KMS-11 (cell line): Measurements from ENCODE around the gene CNP.

Experiments used
- H2AFZ ChIP-seq: fragments of 200-600 bp; sonication (generic); 2 replicates; pipeline ENCODE4 v1.6.1; 2016; ENCODE audit warnings: antibody characterized with exemption, mixed run types, low read depth
- H3K27ac ChIP-seq: fragments of 200-600 bp; sonication (generic); 2 replicates; pipeline ENCODE4 v1.6.1; 2016; ENCODE audit warnings: mild to moderate bottlenecking, mixed run types
- H3K27me3 ChIP-seq: fragments of 200-600 bp; sonication (generic); 2 replicates; pipeline ENCODE4 v1.6.1; 2017; ENCODE audit warnings: mild to moderate bottlenecking, low read depth, mixed run types, moderate library complexity; ENCODE audit not compliant: insufficient read depth
- H3K36me3 ChIP-seq: fragments of 200-600 bp; sonication (generic); 2 replicates; pipeline ENCODE4 v1.6.1; 2017; ENCODE audit warnings: mild to moderate bottlenecking, mixed run types; ENCODE audit not compliant: insufficient read depth
- H3K4me1 ChIP-seq: fragments of 200-600 bp; sonication (generic); 2 replicates; pipeline ENCODE4 v1.6.1; 2016; ENCODE audit warnings: mild to moderate bottlenecking, low read depth, mixed run types; ENCODE audit not compliant: poor library complexity, severe bottlenecking
- H3K4me2 ChIP-seq: fragments of 200-600 bp; sonication (generic); 2 replicates; pipeline ENCODE4 v1.7.0; 2016; ENCODE audit warnings: mild to moderate bottlenecking, mixed run types
- H3K4me3 ChIP-seq: fragments of 200-600 bp; sonication (generic); IDR thresholded peaks from 2 replicates; pipeline ENCODE4 v1.6.1; 2017; ENCODE audit warnings: low read depth, low read length, mixed read lengths; ENCODE audit not compliant: insufficient read depth
- H3K79me2 ChIP-seq: fragments of 200-600 bp; sonication (generic); 2 replicates; pipeline ENCODE4 v1.6.1; 2016; ENCODE audit warnings: low read depth, mixed run types; ENCODE audit not compliant: insufficient read depth
- H3K9ac ChIP-seq: fragments of 200-600 bp; sonication (generic); 2 replicates; pipeline ENCODE4 v1.6.1; 2016; ENCODE audit warnings: mild to moderate bottlenecking, mixed run types
- H4K20me1 ChIP-seq: fragments of 200-600 bp; sonication (generic); 2 replicates; pipeline ENCODE4 v1.6.1; 2016; ENCODE audit warnings: mild to moderate bottlenecking, mixed run types; ENCODE audit not compliant: insufficient read depth
- TF ChIP-seq, protein P1 (sequence below): fragments of 200-600 bp; sonication (generic); conservative IDR thresholded peaks from 2 replicates; pipeline ENCODE4 v1.6.1; 2017; ENCODE audit warnings: low read depth, mild to moderate bottlenecking, antibody characterized with exemption, low read length, moderate library complexity, mixed read lengths

The CNP gene

DNA sequence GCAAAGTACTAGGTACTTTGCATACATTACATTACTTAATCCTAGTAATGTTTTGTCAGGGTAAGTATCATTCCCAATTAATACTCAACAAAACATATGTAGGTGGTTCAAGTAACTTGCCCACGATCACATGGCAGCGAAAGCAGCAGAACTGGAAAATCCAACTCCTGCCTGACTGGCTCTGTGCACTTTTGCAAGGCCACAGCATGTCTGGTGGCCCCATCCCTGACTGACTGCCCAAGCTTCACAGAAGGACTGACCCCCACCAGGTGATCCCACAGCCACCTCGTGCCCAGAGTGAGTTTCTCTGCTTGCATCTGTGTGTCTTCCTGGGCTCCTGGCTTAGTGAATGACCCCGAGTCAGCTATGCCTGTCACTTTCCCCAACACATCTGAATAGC is 11.4 kb downstream of the CNP start:
- H3K27ac ChIP-seq = no peak overlapping the region
- no peak overlapping the region for H3K4me2 ChIP-seq
- no peaks in the 10 kb centered on the region for H3K79me2 ChIP-seq
- H2AFZ ChIP-seq = no peak overlapping the region
- TF ChIP-seq, protein P1, sequence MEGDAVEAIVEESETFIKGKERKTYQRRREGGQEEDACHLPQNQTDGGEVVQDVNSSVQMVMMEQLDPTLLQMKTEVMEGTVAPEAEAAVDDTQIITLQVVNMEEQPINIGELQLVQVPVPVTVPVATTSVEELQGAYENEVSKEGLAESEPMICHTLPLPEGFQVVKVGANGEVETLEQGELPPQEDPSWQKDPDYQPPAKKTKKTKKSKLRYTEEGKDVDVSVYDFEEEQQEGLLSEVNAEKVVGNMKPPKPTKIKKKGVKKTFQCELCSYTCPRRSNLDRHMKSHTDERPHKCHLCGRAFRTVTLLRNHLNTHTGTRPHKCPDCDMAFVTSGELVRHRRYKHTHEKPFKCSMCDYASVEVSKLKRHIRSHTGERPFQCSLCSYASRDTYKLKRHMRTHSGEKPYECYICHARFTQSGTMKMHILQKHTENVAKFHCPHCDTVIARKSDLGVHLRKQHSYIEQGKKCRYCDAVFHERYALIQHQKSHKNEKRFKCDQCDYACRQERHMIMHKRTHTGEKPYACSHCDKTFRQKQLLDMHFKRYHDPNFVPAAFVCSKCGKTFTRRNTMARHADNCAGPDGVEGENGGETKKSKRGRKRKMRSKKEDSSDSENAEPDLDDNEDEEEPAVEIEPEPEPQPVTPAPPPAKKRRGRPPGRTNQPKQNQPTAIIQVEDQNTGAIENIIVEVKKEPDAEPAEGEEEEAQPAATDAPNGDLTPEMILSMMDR = no peak
- H4K20me1 ChIP-seq = no peaks in the 10 kb centered on the region
- no peak overlapping the region for H3K9ac ChIP-seq
- H3K36me3 ChIP-seq = peaks cover 6% of the 10 kb centered on the region; the same call in 1 of the 2 replicates
- no peak overlapping the region for H3K4me3 ChIP-seq
- no peaks in the 10 kb centered on the region for H3K27me3 ChIP-seq
- no peaks in the 10 kb centered on the region for H3K4me1 ChIP-seq

DNA sequence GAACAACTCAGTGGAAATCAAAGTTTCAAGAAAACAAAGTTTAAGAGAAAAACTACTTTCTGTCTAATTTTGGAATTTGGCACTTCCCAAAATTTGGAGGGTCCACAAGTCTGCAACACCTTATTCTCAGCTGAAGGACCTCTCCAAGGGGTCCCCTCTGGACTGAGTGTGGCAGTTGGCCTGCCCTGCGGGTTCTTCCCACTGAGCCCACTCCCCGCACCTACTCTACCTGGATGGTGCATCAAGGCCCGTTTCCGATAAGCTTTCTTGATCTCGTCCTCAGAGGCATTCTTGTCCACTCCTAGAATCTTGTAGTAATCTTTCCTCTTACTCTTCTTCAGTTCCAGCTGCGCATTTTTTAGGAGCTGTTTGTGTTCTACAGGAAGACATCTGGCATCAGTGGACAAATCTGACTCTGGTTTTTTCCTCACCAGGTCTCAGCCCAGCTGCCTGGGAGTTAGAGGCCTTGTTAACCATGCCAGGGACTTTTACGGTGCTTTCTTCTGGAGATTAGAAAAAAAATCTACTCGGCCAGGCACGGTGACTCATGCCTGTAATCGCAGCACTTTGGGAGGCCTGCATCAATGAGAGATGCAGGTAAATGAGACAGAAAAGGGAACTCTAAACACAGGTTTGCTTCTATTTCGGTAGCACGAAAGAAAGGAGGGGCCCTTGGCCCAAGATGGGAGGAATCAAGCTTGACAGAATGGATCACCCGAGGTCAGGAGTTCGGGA is 15.6 kb downstream of the CNP start:
- H4K20me1 ChIP-seq = no peaks in the 10 kb centered on the region
- H3K4me1 ChIP-seq = no peaks in the 10 kb centered on the region
- no peak overlapping the region for H3K4me2 ChIP-seq
- H3K9ac ChIP-seq = no peak overlapping the region
- H3K27me3 ChIP-seq = no peaks in the 10 kb centered on the region
- no peaks in the 10 kb centered on the region for H3K79me2 ChIP-seq
- H3K27ac ChIP-seq = no peak overlapping the region
- TF ChIP-seq, protein P1 = no peak
- H2AFZ ChIP-seq = no peak overlapping the region
- no peak overlapping the region for H3K4me3 ChIP-seq
- peaks cover 6% of the 10 kb centered on the region; the same call in 1 of the 2 replicates for H3K36me3 ChIP-seq

DNA sequence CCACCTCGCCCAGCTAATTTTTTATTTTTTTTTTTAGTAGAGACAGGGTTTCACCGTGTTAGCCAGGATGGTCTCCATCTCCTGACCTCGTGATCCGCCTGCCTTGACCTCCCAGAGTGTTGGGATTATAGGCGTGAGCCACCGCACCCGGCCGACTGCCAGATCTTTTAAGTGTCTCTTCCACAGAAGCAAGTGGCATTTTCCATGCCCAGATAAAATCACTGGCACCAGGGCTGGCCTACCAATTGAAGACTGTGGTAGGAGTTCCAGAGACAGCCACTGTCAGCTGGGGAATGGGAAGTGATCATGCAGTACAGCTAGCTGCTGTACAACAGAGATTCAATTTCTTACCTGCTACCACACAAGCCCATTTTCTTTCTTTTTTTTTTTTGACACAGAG is 17.9 kb downstream of the CNP start:
- H2AFZ ChIP-seq = no peak overlapping the region
- no peak overlapping the region for H3K4me3 ChIP-seq
- H3K4me1 ChIP-seq = peaks cover 6% of the 10 kb centered on the region
- H3K9ac ChIP-seq = no peak overlapping the region
- TF ChIP-seq, protein P1 = no peak
- H3K4me2 ChIP-seq = no peak overlapping the region
- H3K27ac ChIP-seq = no peak overlapping the region
- H3K36me3 ChIP-seq = peaks cover 3% of the 10 kb centered on the region; the same call in 1 of the 2 replicates
- H3K27me3 ChIP-seq = no peaks in the 10 kb centered on the region
- H4K20me1 ChIP-seq = no peaks in the 10 kb centered on the region
- H3K79me2 ChIP-seq = no peaks in the 10 kb centered on the region

DNA sequence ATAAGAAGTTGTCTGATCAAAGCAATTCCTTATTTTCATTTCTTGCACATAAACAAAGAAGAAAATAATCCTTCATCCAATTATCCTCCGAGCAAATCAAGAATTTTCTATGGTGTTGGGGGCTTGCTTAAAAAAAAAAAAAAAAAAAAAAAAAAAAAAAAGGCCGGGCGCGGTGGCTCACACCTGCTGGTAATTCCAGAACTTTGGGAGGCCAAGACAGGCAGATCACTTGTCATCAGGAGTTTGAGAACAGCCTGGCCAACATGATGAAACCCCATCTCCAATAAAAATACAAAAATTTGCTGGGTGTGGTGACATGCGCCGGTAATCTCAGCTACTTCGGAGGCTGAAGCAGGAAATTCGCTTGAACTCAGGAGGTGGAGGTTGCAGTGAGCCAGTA is 19.3 kb downstream of the CNP start:
- TF ChIP-seq, protein P1 = no peak
- H3K9ac ChIP-seq = no peak overlapping the region
- H3K79me2 ChIP-seq = no peaks in the 10 kb centered on the region
- no peaks in the 10 kb centered on the region for H3K27me3 ChIP-seq
- no peak overlapping the region for H3K27ac ChIP-seq
- peaks cover 10% of the 10 kb centered on the region; the same call in 1 of the 2 replicates for H3K36me3 ChIP-seq
- peaks cover 7% of the 10 kb centered on the region for H3K4me1 ChIP-seq
- no peak overlapping the region for H3K4me3 ChIP-seq
- no peak overlapping the region for H2AFZ ChIP-seq
- H4K20me1 ChIP-seq = no peaks in the 10 kb centered on the region
- no peak overlapping the region for H3K4me2 ChIP-seq
